H1 (cell line): Measurements from ENCODE around the gene CNDP1. TPM values are rescaled to one million over a fixed set of nuclear protein-coding genes. Genes with fewer than 3 reads are reported as not detected.

ENCODE experiments used
- NRF1 ChIP-seq: IDR thresholded peaks from 2 replicates; pipeline ENCODE4 v1.6.1; 2011; ENCODE audit warnings: mild to moderate bottlenecking, low read depth, low read length, improper control_type of control experiment
- polyA plus RNA-seq, 7 experiments: library from polyadenylated mRNA; depleted of rRNA in 3 of 7; stranded (reverse) in 5 of 7; unstranded in 2 of 7; fragments of >200 nt in 5 of 7; fragments of 200-250 nt in 2 of 7; gene quantifications; 1 replicate in 5 of 7; 2 replicates in 1 of 7; 4 replicates in 1 of 7; pipeline versions ENCODE4 v1.2.1 to v1.2.3, GENCODE V29; 2011 to 2013; ENCODE audit warnings: missing spikeins in 2 of 7, mixed read lengths in 2 of 7
- total RNA-seq: library from RNA; stranded (reverse); fragmentation: NEBNext Ultra II Directional; extraction: Animal tissue kit (Norgen Biotek cat#: 25700); gene quantifications from 2 replicates; pipeline ENCODE4 v1.2.1, GENCODE V29; 2021

Gene CNDP1
- total and polyA plus RNA-seq, 2 of the 8 experiments (the other 6 are each of a cell fraction or from before 2014, with no cell fraction given): 0.09 TPM; not detected in 1

DNA sequence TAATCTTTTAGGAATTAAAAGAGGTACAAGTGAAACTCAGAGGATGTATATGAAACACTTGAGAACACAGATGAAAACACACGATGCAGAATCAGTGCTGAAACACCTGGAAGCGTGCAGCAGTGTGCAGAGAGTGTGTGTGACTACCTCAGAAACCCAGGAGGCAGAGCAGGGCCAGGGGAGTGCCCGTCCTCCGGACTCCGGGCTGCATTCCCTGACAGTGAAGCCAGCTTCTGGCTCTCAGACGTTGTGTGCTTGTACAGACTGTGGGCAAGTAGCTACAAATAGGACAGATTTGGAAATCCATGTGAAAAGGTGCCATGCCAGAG, 98.0 kb downstream of the CNDP1 start (continued):
- TF ChIP-seq NRF1: no peak
